K562 (cell line): ENCODE results near the gene ALG11. TPM values are rescaled to one million over a fixed set of nuclear protein-coding genes. Genes with fewer than 3 reads are reported as not detected.

Experiments used
- DACH1 ChIP-seq: fragments of 450-650 bp; IDR thresholded peaks from 2 replicates; pipeline ENCODE4 v1.6.1; 2018; ENCODE audit not compliant: partially characterized antibody
- ELF1 ChIP-seq: fragments of 200-800 bp; sonication (Bioruptor generic); IDR thresholded peaks from 2 replicates; pipeline ENCODE4 v1.6.1; 2016; ENCODE audit warnings: missing genetic modification characterization, missing compliant biosample characterization
- ETV1 ChIP-seq: fragments of 450-650 bp; conservative IDR thresholded peaks from 2 replicates; pipeline ENCODE4 v1.6.1; 2016; ENCODE audit warnings: missing genetic modification characterization, control low read depth, low read depth, missing compliant biosample characterization
- GTF2F1 ChIP-seq: IDR thresholded peaks from 2 replicates; pipeline ENCODE4 v1.6.1; 2011; ENCODE audit warnings: low read depth, low read length, improper control_type of control experiment
- HDAC3 ChIP-seq: fragments of 450-650 bp; IDR thresholded peaks from 2 replicates; pipeline ENCODE4 v1.6.1; 2018; ENCODE audit warnings: borderline replicate concordance, mild to moderate bottlenecking, moderate library complexity; ENCODE audit not compliant: partially characterized antibody
- JUND ChIP-seq, 2 experiments: IDR thresholded peaks; 2 replicates in 1 of 2; 3 replicates in 1 of 2; pipeline ENCODE4 v1.6.1; 2011; ENCODE audit warnings: borderline replicate concordance in 2 of 2, low read depth in 2 of 2, low read length in 2 of 2, improper control_type of control experiment in 1 of 2, missing biosample characterization in 1 of 2, missing genetic modification characterization in 1 of 2, missing genetic modification reagents in 1 of 2
- MAFG ChIP-seq: fragments of 450-650 bp; conservative IDR thresholded peaks from 2 replicates; pipeline ENCODE4 v1.6.1; 2016; ENCODE audit warnings: missing genetic modification characterization, missing compliant biosample characterization
- MEIS2 ChIP-seq: fragments of 450-650 bp; IDR thresholded peaks from 2 replicates; pipeline ENCODE4 v1.6.1; 2014; ENCODE audit warnings: mild to moderate bottlenecking; ENCODE audit not compliant: partially characterized antibody
- NCOA6 ChIP-seq: fragments of 450-650 bp; IDR thresholded peaks from 2 replicates; pipeline ENCODE4 v1.6.1; 2017; ENCODE audit warnings: mild to moderate bottlenecking
- NFATC3 ChIP-seq: fragments of 450-650 bp; IDR thresholded peaks from 2 replicates; pipeline ENCODE4 v1.6.1; 2017; ENCODE audit warnings: mild to moderate bottlenecking
- RBM34 ChIP-seq: fragments of 200-400 bp; formaldehyde crosslinking; IDR thresholded peaks from 2 replicates; pipeline ENCODE4 v1.6.1; 2018; ENCODE audit warnings: low read length, borderline replicate concordance; ENCODE audit not compliant: insufficient read depth
- ZC3H11A ChIP-seq: IDR thresholded peaks from 2 replicates; pipeline ENCODE4 v1.6.1; 2012; ENCODE audit warnings: low read depth, low read length, improper control_type of control experiment
- ZNF134 ChIP-seq: fragments of 250-450 bp; sonication (Bioruptor Pico); conservative IDR thresholded peaks from 2 replicates; pipeline ENCODE4 v1.4.0; 2020
- ZNF586 ChIP-seq: fragments of 450-650 bp; formaldehyde crosslinking; conservative IDR thresholded peaks from 2 replicates; pipeline ENCODE4 v1.4.0; 2020; ENCODE audit warnings: mild to moderate bottlenecking, moderate library complexity
- ZNF780A ChIP-seq: fragments of 250-450 bp; sonication (Bioruptor Pico); IDR thresholded peaks from 2 replicates; pipeline ENCODE4 v1.5.0; 2021; ENCODE audit warnings: mild to moderate bottlenecking
- polyA plus RNA-seq, 8 experiments: library from polyadenylated mRNA; depleted of rRNA in 4 of 8; stranded (reverse) in 5 of 8; unstranded in 3 of 8; fragments of >200 nt; fragmentation: Nextera tagmentation in 2 of 8; fragmentation: Illumina TruSeq in 1 of 8; extraction: Ambion mirVana in 2 of 8; extraction: Trizol in 1 of 8; gene quantifications; 2 replicates each; pipeline versions ENCODE4 v1.2.1 to v1.2.3, GENCODE V29; 2011 to 2014; ENCODE audit warnings: inconsistent platforms in 1 of 8, missing spikeins in 1 of 8
- total RNA-seq, 7 experiments: library from RNA; depleted of rRNA in 6 of 7; stranded (reverse); fragments of >200 nt in 6 of 7; fragmentation: Illumina TruSeq in 2 of 7; extraction: Trizol in 2 of 7; gene quantifications; 2 replicates each; pipeline versions ENCODE4 v1.2.1 to v1.2.3, GENCODE V29; 2011 to 2021; ENCODE audit warnings: low replicate concordance in 1 of 7
- TF ChIP-seq, protein P1 (sequence below), 2 experiments: fragments of 450-650 bp in 1 of 2; sonication (generic) in 1 of 2; formaldehyde crosslinking in 1 of 2; IDR thresholded peaks in 1 of 2; conservative IDR thresholded peaks in 1 of 2; 2 replicates each; pipeline versions ENCODE4 v1.6.1 to v1.8.1; 2016 to 2023; ENCODE audit warnings: mild to moderate bottlenecking in 2 of 2, moderate library complexity in 2 of 2, inconsistent platforms in 1 of 2, missing genetic modification reagents in 1 of 2
- TF ChIP-seq, protein P2 (sequence below): fragments of 450-650 bp; IDR thresholded peaks from 2 replicates; pipeline ENCODE4 v1.6.1; 2017; ENCODE audit warnings: antibody characterized with exemption
- TF ChIP-seq, protein P3 (sequence below): fragments of 450-650 bp; IDR thresholded peaks from 2 replicates; pipeline ENCODE4 v1.6.1; 2016; ENCODE audit warnings: low read depth

Gene ALG11
- total and polyA plus RNA-seq, 9 of the 15 experiments (the other 6 are each of a cell fraction or from before 2014, with no cell fraction given), result 7.3 to 19.2 (median 16.3) TPM

DNA sequence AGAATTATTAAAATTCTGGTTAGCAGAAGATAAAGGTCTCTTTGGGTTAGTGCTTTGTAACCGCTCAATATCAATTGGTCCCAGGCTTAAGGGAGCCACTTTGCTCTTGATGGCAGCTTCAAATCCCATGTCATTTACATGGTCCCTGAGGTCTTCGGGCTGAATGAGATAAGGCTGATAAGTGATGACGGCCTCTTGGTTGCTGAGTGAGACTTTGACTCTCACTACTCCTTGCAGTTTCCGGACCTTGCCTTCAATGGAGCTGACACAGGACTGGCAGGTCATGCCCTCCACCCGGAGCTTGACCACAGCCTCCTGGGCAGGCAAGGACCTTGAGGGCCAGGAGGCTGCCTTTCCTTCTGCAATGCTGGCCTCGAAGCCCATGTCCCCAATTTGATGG is 37.7 kb upstream of the ALG11 start (continued):
- no peak for TF ChIP-seq RBM34
- no peak for TF ChIP-seq NCOA6
- no peak for TF ChIP-seq HDAC3
- TF ChIP-seq ZC3H11A, result no peak
- TF ChIP-seq, protein P1, sequence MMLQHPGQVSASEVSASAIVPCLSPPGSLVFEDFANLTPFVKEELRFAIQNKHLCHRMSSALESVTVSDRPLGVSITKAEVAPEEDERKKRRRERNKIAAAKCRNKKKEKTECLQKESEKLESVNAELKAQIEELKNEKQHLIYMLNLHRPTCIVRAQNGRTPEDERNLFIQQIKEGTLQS (IDR thresholded peaks at IDR 0.05), result peak; percentile 28; the same call in 1 of the 2 replicates
- TF ChIP-seq, protein P1 (CRISPR knock-in tag; conservative IDR thresholded peaks at IDR 0.05), result no peak
- TF ChIP-seq ZNF586 (CRISPR knock-in tag), result no peak
- no peak for TF ChIP-seq ELF1 (tag)
- no peak for TF ChIP-seq NFATC3
- TF ChIP-seq ZNF134, result no peak
- peak; percentile 84 for TF ChIP-seq MEIS2
- TF ChIP-seq ZNF780A (CRISPR knock-in tag), result no peak
- TF ChIP-seq JUND (IDR thresholded peaks at IDR 0.05; ENCODE audit: borderline replicate concordance, low read depth, low read length), result peak; percentile 72; the same call in 1 of the 2 replicates
- peak; percentile 54; the same call in 1 of the 3 replicates for TF ChIP-seq JUND (tag; IDR thresholded peaks at IDR 0.05; ENCODE audit: borderline replicate concordance, low read depth, low read length)
- TF ChIP-seq, protein P2, sequence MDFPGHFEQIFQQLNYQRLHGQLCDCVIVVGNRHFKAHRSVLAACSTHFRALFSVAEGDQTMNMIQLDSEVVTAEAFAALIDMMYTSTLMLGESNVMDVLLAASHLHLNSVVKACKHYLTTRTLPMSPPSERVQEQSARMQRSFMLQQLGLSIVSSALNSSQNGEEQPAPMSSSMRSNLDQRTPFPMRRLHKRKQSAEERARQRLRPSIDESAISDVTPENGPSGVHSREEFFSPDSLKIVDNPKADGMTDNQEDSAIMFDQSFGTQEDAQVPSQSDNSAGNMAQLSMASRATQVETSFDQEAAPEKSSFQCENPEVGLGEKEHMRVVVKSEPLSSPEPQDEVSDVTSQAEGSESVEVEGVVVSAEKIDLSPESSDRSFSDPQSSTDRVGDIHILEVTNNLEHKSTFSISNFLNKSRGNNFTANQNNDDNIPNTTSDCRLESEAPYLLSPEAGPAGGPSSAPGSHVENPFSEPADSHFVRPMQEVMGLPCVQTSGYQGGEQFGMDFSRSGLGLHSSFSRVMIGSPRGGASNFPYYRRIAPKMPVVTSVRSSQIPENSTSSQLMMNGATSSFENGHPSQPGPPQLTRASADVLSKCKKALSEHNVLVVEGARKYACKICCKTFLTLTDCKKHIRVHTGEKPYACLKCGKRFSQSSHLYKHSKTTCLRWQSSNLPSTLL, result no peak
- TF ChIP-seq DACH1, result no peak
- TF ChIP-seq MAFG, result no peak
- TF ChIP-seq, protein P3, sequence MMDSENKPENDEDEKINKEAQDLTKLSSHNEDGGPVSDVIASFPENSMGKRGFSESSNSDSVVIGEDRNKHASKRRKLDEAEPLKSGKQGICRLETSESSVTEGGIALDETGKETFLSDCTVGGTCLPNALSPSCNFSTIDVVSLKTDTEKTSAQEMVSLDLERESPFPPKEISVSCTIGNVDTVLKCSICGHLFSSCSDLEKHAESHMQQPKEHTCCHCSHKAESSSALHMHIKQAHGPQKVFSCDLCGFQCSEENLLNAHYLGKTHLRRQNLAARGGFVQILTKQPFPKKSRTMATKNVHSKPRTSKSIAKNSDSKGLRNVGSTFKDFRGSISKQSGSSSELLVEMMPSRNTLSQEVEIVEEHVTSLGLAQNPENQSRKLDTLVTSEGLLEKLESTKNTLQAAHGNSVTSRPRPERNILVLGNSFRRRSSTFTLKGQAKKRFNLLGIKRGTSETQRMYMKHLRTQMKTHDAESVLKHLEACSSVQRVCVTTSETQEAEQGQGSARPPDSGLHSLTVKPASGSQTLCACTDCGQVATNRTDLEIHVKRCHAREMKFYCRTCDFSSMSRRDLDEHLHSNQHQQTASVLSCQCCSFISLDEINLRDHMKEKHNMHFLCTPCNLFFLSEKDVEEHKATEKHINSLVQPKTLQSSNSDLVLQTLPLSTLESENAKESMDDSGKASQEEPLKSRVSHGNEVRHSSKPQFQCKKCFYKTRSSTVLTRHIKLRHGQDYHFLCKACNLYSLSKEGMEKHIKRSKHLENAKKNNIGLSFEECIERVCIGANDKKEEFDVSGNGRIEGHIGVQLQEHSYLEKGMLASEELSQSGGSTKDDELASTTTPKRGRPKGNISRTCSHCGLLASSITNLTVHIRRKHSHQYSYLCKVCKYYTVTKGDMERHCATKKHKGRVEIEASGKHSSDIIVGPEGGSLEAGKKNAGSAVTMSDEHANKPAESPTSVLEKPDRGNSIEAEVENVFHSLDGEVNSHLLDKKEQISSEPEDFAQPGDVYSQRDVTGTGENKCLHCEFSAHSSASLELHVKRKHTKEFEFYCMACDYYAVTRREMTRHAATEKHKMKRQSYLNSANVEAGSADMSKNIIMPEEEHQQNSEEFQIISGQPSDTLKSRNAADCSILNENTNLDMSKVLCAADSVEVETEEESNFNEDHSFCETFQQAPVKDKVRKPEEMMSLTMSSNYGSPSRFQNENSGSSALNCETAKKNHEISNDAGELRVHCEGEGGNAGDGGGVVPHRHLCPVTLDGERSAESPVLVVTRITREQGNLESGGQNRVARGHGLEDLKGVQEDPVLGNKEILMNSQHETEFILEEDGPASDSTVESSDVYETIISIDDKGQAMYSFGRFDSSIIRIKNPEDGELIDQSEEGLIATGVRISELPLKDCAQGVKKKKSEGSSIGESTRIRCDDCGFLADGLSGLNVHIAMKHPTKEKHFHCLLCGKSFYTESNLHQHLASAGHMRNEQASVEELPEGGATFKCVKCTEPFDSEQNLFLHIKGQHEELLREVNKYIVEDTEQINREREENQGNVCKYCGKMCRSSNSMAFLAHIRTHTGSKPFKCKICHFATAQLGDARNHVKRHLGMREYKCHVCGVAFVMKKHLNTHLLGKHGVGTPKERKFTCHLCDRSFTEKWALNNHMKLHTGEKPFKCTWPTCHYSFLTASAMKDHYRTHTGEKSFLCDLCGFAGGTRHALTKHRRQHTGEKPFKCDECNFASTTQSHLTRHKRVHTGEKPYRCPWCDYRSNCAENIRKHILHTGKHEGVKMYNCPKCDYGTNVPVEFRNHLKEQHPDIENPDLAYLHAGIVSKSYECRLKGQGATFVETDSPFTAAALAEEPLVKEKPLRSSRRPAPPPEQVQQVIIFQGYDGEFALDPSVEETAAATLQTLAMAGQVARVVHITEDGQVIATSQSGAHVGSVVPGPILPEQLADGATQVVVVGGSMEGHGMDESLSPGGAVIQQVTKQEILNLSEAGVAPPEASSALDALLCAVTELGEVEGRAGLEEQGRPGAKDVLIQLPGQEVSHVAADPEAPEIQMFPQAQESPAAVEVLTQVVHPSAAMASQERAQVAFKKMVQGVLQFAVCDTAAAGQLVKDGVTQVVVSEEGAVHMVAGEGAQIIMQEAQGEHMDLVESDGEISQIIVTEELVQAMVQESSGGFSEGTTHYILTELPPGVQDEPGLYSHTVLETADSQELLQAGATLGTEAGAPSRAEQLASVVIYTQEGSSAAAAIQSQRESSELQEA, result no peak
- TF ChIP-seq GTF2F1, result no peak
- TF ChIP-seq ETV1 (tag), result peak; percentile 28; the same call in 1 of the 2 replicates
